Measurements from ENCODE around the gene SMAD6. TPM values are rescaled to one million over a fixed set of nuclear protein-coding genes. Genes with fewer than 3 reads are reported as not detected.

Gene SMAD6
- polyA plus RNA-seq, 1 donor, result 25.4 TPM

DNA sequence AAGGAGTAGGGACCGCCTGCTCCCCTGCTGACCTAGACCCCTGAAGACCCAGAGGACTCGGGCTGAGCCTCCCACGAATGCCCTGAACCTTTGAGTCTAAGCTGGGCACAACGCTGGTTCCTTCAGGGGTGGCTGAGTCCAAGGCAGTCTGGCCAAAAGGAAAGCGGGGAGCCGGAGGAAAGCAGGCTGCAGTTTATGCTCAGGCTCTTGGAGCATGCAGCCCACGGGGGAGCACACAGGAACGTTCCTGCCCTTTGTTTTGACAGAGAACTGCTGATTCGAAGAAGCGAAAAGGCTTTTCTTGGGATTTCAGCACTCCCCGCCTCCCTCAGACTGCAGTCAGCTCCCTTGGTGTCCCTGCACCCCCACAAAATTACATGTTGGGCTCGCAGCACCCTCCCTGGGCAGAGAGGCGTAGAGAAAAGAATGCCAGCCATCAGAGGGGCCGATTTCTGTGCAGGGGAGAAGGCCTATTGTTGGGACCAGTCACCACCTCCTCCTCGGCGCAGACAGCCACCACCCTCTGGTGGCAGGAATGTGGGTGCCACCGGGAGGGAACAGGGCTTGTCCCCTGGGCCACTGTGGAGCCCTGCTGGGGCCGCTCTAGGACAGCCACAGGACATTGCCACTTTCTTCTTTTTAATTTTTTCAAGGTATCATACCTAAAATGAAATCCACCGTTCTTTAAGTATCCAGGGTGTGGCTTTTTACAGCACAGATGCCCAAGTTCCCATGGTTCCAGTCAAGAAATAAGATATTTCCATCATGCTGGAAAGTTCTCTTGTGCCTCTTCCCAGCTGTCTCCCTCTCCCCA is 72.2 kb downstream of the SMAD6 start:
- DNase-seq, result peak; percentile 90

DNA sequence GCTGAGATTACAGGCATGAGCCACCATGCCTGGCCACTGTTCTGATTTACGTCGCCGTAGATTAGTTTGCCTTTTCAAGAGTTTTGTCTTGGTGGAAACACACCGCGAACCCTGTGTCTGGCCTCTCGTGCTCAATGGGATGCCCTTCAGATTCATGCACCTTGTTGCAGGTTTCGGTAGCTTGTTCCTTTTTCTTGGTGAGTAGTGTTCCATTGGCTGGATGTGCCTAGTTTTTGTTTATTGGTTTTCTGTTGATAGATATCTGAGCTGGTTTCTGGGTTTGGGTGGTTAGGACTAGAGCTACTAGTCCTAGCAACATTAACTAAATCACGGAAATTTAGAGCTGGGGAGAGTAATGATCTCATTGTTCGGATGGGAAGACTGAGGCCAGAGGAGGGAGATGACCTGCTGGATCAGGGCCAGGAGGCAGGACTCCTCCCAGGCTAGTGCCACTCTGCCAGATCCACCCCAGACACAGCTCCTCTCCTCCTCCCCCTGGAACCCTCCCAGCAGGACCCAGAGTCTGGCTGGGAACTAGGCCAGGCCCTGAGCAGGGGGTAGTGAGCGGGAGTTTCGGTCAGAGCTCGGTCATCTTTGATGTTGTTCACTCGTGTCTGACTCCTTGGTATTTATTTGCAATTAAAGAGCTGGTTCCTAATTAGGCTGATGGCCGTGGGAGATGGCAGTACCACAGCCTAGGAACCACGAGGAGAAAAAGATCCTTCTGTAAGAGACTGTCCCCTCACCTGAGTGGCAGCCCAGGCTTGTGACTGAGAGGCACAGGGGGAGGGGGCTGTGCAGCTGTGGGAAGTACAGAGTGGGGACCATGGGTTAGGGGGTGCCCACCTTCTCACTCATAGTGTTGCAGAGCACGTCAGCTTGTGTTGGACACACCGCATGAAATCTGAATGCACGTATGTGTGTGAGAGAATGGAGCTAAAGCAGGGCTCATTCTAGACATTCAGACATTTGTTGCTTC is 73.4 kb downstream of the SMAD6 start:
- peak; percentile 71 for DNase-seq

DNA sequence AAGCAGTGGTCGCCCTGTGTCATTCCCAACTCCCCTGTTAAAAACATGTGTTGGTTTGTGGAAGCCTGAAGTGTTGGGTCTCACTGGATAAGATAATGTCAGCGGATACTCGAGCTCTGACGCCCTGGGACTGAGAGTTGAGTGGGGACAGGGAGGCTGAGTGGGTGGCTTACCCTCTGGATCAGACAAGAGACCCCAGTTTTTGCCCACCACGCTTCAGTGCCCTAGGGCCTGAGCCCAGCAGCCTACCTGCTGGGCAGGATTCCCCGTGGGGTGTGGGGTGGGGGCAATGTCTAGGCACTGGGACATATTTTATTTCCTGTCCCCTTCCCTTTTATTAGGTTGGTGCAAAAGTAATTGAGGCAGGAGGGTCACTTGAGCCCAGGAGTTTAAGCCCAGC is 75.0 kb downstream of the SMAD6 start:
- no peak for DNase-seq

DNA sequence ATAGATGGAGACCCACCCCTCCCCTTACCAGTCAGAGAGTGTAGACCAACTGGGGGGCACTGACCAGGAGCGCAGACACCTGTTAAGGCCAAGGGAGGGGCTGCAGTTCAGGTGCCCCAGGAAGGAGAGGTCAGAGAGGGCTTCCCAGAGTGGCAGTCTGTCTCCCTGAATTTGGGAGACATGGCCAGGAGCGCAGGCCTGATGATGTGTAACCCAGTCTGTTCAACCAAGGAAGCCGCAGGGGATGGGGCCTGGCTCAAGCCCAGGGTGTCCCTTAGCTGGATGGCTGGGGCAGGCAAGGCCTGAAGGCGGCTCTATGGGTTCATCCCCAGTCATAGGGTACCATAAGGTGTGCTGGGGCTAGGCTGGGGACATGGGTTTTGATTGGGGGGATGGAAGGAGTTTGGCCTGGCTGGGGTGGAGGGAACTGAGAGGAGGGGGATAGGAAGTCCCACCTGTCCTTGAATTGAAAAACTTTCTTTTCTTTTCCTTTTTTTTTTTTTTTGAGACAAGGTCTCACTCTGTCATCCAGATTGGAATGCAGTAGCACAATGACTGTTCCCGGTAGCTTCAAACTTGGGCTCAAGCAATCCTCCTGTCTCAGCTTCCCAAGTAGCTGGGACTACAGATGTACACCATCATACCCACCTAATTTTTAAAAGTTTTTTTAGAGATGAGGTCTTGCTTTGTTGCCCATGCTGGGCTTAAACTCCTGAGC is 75.7 kb downstream of the SMAD6 start:
- DNase-seq, result no peak

DNA sequence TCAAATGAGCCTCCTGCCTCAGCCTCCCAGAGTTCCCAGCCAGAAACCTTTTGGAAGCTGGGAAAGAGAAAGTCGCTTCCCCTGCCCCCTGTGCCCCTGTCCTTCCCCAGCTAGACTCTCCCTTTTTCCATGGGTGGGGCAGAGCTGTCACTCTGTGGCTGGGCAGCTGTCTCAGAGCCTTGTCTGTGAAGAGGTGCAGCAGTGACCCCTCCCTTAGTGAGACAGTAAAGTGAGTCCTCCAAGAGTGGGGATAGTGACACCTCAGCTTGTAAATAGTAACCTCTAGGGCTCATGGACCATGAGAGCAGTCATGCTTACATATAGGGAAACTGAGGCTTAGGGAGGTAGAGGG is 76.3 kb downstream of the SMAD6 start:
- no peak for DNase-seq

DNA sequence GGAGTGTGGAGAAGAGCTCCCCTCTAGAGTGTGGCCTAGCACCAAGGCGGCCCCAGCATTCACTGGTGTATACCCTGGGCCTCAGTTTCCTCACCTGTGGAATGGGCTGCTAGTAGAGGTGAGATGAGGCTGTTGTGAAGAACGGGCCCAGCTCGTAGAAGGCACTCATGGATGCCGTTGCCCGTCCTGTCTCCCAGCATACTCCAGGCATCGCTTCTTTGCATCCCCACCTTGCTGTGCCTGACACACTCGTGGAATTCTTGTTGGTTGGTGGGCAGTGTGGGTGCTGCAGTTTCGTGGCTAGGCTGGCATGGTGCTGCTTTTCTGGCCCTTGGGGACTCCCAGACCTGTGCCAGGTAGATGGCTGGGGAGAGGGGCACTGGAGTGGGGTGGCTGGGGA is 76.7 kb downstream of the SMAD6 start:
- no peak for DNase-seq

DNA sequence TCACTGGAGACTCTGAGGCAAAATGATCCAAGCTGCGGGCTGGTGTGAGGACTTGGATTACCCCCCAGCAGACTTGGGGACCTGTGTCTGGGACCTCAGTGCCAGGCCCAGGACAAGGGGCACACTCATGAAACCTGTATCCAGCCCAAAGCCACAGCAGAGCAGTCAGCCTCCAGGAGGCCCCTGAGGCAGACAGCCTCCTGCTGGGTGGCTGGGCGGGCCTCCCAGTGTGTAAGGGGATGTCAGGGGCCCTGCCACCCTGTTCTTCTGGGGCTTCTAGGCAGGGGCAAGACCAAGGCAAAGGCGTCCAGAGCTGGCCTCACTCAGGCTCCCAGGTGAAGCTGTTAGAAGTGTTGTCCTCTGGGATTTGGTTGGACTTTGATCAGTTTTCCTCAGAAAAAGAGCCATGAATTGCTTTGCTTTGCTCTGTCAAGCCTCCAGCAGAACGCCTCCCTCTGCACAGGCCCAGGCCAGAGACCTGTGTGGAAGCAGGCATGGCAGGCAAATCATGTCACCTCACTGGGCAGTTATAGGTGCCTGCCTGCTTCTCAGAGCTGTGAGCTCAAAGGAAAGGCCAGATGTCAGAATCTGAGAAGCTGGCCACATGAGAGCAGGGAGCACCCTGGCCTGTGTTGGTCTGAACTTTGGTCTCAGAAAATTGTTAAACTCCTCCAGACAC is 77.4 kb downstream of the SMAD6 start:
- no peak for DNase-seq

DNA sequence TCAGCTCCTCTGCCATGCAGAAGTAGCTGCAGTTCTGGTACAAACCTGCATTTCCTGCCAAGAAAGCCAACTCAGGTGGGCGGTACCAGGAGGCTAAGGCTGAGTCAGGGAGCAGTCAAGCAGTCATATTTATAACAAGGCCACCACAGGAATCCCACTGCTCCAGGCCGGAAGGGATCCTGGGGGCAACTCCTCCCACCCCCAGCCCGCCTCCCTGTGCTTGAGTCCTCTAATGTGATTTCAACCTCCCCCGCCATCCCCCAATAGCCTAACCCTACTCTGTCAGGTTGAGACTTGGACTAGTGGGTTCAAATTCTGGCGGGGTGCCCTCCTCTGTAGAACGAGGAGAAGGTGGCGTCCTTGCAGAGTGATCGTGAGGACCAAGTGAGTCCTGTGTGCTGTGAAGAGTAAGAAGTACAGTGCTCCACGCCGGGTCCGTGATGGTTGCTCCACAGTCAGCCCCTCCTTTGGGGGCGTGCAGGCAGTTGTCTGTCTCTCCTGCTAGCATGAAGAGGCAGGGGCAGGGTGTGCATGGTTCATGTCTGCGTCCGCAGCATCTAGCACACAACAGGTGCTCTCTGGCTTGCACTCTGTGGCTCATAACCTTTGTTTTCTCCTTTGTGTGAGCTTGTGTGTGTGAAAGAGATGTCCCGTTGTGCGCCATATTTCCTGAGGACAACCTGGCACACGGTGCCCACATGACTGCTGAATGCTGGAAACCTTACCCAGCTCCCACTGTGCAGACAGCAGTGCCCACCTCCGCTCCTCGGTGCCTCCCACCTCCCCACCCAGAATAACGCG is 78.3 kb downstream of the SMAD6 start:
- no peak for DNase-seq

DNA sequence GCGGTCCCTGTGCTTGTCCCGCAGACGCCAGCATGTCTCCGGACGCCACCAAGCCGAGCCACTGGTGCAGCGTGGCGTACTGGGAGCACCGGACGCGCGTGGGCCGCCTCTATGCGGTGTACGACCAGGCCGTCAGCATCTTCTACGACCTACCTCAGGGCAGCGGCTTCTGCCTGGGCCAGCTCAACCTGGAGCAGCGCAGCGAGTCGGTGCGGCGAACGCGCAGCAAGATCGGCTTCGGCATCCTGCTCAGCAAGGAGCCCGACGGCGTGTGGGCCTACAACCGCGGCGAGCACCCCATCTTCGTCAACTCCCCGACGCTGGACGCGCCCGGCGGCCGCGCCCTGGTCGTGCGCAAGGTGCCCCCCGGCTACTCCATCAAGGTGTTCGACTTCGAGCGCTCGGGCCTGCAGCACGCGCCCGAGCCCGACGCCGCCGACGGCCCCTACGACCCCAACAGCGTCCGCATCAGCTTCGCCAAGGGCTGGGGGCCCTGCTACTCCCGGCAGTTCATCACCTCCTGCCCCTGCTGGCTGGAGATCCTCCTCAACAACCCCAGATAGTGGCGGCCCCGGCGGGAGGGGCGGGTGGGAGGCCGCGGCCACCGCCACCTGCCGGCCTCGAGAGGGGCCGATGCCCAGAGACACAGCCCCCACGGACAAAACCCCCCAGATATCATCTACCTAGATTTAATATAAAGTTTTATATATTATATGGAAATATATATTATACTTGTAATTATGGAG is 79.1 kb downstream of the SMAD6 start:
- no peak for DNase-seq

DNA sequence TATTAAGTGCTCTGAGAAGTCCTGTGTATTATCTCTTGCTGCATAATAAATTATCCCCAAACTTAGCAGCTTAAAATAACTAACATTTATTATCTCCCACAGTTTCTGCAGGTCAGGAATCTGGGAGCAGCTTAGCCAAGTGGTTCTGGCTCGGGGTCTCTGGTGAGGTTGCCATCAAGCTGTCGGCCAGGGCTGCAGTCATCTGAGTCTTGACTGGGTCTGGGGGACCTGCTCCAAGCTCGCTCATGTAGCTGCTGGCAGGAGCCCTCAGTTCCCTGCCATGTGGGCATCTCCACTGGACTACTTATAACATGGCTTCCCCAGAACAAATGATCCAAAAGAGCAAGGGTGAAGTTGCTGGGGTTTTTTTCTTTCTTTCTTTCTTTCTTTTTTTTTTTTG is 80.7 kb downstream of the SMAD6 start:
- no peak for DNase-seq

DNA sequence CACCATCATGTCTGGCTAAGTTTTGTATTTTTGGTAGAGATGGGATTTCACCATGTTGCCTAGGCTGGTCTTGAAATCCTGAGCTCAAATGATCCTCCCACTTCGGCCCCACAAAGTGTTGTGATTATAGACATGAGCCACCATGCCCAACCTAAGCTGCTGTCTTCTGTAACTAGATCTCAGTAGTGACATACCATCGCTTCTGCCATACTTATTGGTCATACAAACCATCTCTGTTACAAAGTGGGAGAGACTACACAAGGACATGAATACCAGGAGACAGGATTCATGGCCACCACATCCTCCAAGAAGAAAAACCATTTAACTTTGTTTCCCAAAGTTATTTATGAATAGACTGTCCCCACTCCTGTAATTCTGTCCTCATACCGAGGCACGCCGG is 81.3 kb downstream of the SMAD6 start:
- DNase-seq, result no peak

DNA sequence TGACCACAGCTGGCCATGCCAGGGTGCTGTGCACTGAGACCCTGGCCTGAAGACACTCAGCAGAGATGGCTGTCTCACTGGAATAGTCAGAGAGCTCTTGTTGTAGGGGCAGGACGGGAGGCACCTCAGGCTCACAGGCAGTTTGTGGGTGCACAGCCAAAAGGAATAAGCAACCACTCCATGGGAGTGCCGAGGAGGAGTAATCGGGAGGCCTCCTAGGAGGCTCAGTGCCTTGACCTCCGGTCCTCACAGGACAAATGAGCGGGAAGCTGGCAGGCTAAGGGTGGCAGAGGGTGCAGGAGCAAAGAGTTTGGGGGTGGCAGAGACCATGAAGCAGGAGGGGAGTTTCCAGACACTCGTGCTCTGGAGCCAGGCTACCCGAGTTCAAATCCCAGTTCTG is 81.7 kb downstream of the SMAD6 start:
- DNase-seq, result no peak

DNA sequence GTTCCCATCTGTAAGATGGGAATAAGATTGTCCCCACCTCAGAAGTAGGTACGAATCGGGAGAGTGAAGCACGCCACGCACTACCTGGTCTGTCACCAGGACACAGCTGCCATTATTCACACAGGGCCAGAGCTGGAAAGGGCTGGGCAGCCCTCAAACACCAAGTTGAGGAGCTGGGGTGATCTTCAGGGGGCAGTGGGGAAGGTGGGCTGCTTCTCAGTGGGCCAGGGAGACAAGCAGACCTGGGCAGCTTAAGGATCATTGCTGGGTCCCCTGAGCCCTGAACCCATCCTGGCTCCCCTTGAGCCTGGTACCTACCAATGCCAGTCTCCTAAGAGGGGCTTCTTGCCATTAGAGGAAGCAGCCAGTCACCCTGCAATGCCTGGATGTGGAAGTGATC is 82.1 kb downstream of the SMAD6 start:
- DNase-seq, result no peak

DNA sequence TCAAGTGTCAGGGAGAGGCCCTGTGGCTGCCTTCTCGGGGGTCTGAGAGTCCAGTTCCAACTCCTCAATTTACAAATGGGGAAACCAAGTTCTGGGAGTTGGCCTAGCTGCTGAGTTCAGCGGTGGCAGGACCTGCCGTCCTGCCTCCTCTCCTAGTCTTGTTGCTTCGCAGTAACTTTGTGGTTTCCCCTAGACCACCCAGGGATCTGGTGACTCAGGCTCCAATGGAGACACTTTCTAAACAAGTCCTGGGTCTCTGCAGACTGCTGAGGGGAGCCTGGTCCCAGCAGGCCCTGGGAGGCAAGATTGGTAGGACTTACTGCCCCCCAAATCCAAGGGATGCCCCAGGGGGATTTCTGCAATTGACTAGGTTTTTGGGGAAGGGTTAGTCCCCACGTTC is 83.6 kb downstream of the SMAD6 start:
- DNase-seq, result no peak

DNA sequence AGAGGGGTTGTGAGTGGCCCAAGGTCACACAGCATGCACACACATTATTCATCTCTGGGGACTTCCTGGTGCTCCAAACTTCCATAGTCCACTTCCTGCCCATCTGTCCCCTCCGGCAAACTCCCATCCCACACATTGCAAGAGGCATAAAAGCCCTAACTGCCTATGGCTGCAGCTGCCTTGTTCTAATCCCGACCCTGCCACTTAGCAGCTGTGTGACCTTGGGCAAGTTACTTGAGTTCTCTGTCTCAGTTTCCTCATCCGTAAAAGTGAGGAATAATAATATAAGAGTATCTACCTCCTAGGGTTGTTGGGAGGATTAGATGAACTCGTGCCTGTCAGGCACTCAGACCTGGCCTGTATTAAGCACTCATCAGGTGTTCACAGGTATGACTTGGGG is 84.2 kb downstream of the SMAD6 start:
- DNase-seq, result no peak

DNA sequence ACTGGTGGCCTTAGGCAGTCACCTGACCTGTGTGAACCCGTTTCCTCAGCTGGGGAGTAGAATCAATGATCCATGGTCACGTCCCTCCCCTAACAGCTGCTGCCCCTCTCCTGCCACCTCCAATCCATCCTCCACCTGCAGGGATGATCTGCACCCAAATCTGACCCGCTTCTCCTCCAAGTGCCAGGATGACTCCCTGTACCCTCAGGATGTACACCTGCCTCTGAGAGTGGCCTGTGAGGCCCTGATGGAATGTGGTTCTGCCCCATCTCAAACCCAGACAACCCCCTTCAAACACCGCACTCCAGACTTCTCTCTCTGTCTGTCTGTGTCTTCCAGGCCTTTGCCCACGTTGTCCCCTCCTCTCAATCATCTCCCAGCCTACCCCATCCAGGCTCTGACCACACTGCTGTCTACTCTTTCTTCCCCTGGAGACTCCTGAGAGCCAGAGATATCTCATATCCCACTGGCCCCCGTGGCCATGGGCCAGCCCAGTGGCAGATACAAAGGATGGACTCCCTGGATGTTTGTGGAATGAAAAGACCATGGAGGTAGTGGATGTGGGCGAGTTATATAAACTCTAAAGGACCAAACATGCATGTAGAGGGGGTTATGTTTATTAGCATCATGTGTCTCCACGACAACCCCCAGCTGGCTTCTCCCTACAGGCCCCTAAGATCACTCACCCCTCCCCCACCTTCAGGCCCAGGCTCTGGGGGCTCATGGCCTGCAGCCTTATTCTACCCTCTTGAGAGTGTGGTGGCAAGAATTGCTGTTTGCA is 84.9 kb downstream of the SMAD6 start:
- no peak for DNase-seq

DNA sequence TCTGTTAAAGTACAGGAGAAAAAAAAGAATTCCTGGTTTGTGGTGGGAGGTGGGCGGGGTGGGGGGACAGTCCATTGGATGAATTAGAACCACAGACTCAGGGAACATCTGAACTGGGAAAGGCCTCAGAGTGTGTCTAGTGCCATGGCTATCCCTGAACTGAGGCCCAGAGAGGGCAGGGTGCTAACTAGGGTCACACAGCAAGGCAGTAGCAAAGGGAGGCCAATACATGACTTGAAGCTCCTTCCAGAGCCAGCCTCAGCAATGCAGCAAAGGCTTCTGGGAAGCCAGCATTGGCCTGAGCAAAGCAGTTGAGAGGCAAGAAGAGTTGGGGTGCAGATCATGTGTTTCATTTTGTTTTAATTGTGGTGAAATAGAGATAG is 85.4 kb downstream of the SMAD6 start:
- no peak for DNase-seq

DNA sequence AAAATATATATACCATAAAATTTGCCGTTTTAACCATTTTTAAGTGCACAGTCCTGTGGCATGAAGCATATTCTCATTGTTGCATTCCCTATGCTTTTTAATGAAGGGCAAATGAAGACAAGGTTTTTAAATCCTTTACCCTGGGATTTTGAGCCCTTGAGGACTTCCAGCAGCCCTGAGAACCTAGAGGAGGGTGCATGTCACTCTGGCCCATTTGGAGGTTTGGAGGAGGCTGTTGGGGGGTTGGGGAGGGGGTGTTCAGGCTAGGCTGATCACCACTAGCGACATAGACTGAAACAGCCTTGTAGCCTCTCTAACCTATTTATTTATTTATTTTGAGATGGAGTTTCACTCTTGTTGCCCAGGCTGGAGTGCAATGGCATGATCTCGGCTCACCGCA is 86.0 kb downstream of the SMAD6 start:
- DNase-seq, result no peak

Data from left kidney (tissue), 2 donors.